Measurements from ENCODE around the gene CNTNAP2.

Gene CNTNAP2

DNA sequence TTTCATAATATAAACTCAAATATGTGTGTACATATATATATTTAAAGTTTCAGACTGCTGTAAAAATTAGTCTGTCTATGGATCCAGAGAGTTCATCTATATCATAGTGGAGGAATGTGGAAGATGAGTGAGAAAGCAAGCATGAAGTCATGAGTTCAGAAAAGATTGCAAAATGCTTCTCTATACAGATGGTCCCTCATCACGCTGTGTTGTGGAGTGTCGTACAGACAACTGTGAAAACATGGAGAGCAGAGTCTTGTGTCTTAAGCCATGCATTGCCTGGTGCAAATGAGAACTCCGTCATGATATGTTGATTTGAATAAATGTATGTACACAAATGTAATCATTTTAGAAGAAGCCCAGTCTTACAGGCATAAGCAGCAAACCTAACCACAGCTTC, 316.9 kb downstream of the CNTNAP2 start:
- DNase-seq (ENCODE audit: low spot score), result no peak

DNA sequence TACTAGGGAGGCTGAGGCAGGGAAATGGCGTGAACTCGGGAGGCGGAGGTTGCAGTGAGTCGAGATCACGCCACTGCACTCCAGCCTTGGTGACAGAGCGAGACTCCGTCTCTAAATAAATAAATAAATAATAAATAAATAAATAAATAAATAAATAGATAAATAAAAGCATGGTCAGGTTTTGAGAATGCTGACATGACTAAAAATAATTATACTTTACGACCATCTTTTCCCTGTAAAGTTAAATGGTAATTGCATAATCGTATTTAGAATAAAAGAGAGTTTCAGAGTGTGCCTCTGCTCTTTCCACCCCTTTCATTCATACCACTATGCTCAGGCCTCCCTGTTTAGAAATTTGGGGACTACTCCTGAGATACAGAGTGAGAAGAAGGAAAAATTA, 326.5 kb downstream of the CNTNAP2 start:
- DNase-seq (ENCODE audit: low spot score), result no peak

DNA sequence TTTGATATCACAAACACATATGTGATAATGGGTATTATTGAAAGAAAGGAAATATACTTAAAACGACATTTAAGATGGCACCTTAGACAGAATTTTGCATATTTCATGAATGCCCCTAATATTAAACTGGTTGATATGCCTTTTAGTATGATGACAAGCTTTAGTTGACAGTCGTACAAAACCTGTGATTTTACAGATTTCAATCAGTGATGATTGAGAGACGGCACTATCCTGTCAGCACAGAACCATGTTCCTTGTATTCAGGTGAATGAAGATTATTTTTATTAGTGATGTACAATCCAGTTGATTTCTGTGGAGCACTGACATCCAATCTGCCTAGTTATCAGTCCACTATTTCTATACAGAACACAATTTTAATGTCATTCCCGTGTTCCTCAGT, 333.0 kb downstream of the CNTNAP2 start:
- no peak for DNase-seq (ENCODE audit: low spot score)

DNA sequence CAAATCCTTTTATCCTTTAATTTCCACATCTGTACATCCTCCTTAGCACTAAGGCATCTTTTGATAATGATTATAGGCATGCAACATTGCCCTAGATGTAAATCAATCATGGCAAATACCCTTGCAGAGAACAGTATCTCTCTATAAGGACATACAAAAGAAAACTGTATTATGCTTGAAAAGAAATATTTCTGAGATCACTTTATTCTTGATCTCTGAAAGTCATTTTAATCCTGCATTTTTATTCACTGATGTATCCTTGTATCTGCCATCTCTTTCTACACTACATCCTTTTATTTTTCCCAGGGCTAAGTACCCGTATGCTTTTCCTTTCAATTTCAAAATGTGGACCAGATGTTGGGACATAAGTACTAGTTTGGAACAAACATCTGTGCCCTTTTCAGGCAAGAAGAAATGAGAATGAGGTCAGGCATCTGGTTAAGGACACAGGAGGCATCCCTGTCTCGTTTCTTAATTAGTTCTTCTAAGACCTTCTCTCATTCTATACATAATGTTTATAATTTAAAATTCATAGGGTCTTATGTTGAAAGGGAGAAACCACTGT, 338.6 kb downstream of the CNTNAP2 start:
- DNase-seq (ENCODE audit: low spot score), result no peak

DNA sequence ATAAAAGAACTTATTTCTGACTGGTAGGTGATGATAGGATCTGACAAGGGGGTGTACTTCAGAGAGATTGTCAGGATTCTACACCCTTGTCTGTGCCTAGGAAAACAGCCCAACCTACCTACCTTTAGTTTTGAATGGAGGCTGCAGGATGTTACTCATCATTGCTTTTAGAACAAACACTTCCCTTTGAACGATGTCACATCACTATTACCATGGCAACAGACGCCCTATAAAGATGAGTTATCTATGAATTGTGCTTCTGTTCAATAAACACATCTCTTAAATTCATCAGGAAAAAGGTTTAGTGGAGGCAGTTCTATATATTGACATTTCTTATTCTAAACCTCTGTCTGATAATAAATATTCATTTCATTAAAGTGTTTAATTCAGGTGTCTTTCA, 362.4 kb downstream of the CNTNAP2 start:
- DNase-seq (ENCODE audit: low spot score), result no peak

DNA sequence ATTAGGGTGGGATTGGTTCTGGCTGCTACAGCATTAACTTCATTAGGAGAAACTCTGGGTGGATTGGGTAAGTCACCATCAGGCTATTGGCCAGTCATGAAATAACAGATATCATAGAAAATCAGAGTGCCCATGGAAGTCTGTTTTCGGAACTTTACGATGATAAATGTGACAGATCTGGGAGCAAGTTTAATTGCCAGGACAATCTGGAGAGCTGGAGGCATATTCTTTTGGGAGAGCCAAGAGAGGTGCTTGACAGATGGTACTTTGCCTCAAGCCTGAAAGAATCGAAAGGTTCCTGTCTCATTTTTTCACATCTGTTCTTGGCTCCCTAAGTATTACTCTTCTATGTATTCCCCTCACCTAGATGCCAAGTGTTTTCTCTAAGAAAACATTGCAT, 369.9 kb downstream of the CNTNAP2 start:
- no peak for DNase-seq (ENCODE audit: low spot score)

DNA sequence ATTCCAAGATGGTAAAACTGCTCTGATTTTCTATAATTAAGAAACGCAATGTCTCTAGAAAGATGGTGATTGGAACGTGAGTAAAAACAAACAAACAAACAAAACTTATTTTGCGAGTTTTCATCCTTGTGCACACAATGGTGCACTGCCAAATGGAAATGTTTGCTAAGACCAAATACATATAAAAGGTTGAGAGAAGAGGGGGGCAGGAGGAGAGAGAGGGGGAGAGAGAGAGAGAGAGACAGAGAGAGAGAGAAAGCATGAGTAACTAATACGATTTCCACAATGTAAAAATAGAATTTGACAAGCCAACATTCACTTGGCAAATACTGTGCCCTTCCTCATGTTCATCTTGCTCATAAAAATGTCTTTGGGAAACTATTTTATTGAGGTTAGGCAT, 375.4 kb downstream of the CNTNAP2 start:
- DNase-seq (ENCODE audit: low spot score), result no peak

DNA sequence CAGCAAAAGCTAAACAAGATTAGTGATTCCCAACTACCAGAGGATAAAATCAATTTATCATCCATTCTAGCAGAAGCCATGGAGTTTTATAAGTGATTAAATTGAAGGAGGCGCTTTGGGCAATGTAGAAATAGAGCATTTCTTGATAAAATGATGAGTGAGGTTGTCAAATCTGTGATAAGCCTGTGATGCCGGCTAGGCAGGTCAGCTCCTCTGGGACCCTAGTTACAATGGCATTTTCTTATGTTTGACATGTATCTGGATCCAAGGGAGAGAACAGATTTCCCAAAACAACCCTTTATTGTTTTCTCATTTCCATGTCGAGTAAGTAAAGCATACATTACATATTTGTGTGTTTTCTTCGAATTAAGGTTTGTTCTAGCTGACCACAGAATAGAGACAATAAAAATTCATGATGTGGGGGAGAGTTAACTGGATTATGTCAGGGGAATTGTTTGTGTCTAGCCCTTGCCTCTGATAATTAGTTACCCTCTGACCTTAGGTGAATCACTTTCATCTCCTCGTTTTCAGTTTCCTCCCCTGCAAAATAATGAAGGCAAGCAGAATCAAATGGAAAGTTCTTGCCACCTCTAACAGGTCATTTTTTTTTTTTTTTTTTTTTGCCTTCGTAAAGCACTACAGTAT, 378.5 kb downstream of the CNTNAP2 start:
- DNase-seq (ENCODE audit: low spot score), result no peak

DNA sequence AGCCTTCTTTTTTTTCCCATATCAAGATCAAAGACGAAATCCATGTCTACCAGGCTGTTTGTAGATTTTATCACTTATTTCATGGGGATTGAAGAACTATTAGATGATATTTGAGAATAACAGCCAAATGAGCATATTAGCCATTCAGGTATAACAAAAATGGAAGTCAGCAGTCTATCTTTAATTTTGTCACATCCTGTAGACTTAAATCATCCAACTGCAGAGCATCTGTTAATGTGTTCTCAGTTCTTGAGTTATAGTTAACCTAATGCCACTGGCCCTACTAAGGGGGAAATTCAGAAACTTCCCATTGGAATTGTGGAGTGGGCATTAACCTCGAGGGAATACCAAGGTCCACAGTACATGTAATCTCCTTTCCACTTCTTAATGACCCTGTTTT, 380.1 kb downstream of the CNTNAP2 start:
- DNase-seq (ENCODE audit: low spot score), result no peak

DNA sequence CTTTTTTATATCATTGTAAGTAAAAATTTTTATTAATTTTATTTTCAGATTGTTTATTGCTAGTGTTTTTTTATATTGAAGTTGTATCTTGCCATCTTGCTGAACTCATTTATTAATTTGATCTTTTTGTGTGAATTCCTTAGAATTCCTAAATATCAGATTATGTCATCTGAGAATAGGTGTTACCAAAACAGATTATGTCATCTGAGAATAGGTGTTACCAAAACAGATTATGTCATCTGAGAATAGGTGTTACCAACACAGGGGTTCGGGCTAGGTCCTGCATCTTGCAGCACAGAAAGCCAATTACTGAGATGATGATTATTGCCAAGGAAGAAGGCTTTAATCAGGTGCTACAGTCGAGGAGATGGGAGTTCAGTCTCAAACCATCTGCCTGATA, 383.4 kb downstream of the CNTNAP2 start:
- DNase-seq (ENCODE audit: low spot score), result no peak

DNA sequence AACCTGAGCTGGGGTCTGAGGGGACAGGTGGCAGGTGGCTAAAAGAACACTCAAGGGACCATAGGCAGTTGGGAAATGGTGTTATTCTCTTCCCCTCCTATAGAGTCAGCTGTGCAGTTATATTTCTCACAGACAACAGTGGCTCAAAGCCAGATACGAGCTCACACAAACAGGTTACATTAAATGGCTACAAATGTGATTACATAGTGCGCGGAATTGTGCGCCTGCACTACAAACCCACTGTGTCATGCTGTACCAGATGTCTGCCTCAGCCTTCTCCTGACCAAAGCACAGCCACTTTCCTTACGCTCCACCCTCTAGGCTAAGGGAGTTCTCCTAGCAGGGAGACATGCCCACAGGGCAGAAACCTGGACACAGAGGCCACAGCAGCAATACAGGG, 387.2 kb downstream of the CNTNAP2 start:
- DNase-seq (ENCODE audit: low spot score), result no peak

DNA sequence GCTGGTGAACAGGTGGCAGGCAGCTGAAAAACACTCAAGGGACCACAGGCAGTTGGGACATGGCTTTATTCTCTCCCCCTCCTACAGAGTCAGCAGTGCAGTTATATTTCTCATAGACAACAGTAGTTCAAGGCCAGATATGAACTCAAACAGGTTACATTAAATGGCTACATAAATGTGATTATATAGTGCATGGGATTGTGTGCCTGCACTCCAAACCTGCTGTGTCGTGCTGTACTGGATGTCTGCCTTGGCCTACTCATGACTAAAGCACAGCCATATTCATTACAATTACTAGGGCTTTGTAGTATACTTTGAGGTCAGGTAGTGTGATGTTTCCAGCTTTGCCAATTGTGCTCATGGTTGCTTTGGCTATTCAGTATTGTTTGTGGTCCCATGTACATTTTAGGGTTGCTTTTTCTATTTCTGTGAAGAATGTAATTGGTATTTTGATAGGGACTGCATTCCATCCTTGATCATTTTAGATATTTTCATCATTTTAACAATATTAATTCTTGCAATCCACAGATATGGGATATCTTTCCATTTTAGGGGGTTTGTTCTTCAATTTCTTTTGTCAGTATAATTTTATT, 393.6 kb downstream of the CNTNAP2 start:
- DNase-seq (ENCODE audit: low spot score), result no peak

DNA sequence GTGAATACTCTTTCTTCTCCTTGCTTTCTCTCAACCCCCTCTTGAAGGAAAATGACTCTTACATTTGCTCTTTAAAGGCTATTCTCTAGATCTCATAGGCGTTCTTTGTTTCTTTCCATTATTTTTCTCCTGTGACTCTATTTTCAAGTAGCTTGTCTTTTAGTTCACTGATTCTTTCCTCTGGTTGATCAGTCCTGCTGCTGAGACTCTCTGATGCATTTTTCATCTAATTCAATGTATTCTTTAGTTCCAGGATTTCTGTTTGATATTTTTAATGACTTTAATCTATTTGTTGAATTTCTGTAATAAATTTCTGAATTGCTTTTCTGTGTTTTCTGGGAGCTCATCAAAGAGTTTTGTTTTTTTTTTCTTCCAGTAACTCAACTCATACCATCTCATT, 397.7 kb downstream of the CNTNAP2 start:
- DNase-seq (ENCODE audit: low spot score), result no peak

DNA sequence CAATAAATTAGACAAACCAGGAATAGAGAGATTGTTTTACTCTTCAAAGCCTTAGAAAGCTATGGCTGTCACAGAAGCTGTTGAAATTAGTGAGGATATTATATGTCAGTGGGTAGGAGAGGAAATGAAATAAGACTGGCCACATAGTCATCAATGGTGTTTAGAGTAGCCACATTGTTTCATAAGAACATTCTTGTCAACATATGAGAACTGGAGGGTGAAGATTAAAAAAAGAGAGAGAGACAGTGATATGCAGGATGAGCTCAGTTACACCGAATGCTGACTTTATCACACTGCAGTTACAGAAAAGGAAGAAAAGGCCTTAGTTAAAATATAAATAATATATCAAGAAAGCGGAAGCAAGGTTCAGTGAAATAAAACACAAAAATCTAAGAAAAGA, 412.0 kb downstream of the CNTNAP2 start:
- DNase-seq (ENCODE audit: low spot score), result no peak

DNA sequence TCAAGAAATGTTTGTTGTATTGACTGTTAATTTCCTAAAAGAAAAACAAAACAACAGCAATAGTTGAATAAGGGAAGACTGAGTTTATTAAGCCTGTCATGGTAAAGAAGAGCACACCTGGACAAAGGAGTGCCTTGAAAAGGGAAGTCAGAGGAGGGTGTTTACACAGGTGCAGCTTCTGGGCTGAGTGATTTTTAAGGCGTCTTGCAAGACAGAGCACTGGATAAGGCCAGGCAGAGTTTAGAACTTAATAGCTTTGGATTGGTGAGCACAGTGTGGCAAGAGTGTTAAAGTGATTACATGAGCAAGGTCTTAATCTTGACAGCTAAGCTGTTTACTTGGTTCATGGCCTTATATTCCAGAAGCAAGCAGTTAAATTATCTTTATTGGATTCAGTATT, 423.2 kb downstream of the CNTNAP2 start:
- no peak for DNase-seq (ENCODE audit: low spot score)

DNA sequence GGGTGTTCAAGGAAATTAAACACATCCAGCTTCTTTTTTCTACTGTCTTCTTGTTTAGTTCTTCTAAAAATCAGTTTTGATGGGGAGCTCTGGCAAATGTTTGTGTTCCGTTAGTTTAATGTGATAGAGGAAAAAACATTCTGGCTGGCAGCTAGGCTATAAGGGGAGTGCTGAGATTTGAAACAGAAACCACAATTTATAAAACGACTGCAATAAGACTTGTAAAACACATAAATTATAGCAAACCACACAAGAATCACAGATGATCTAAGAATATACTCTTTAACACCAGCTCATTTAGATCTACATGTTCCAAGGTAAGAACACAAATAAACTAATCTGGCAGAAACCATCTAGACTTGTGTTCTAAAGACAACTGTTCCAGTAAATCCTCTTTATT, 425.5 kb downstream of the CNTNAP2 start:
- no peak for DNase-seq (ENCODE audit: low spot score)

DNA sequence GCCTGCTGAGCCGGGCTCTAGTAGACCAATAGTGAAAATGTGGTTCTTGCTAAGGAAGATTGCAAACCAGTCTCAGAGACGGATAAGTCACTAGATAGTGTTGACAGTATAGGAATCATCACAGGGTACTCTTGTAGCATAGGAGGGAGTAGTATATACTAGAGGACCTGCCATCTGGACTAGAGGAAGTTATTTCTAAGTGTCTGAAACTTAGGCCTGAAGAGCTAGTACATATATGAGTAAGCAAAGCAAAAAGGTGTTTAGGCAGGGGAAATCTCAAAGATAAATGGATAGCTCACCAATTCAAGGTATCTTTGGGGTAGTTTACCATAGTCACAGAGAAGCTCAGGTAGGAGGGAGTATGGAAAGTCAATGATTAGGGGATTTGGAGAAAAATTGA, 428.1 kb downstream of the CNTNAP2 start:
- no peak for DNase-seq (ENCODE audit: low spot score)

DNA sequence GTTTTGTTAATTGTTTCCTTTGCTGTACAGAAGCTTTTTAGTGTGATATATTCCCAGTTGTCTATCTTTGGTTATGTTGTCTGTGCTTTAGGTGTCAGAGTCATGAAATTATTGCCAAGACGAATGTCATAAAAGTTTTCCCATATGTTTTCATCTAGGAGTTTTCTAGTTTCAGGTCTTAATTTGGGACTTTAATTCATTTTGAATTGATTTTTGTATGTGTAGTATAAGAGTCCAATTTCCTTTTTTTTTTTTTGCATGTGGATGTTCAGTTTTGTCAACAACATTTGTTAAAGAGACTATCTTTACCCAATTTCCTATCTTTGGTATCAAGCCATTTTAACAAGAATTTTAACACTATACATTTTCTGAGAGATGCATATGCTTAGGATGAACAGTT, 432.2 kb downstream of the CNTNAP2 start:
- DNase-seq (ENCODE audit: low spot score), result no peak

DNA sequence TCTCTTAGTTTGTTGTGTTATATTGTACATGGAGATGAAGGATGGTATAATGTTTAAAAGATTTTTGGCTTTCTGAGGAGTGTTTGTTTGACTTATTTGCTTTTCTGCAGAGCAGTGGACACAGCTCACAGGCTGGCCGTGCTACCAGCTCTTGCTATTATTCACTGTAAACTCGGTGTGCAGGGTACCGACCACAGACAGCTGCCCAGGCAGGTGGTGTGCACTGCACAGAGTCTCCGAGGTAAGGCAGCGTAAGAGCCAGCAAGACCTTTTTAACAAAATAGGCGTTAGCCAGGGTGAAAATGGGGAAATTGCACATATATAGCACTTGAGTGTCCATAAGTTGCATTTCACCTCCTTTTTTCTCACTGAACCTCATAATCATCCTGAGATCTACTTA, 438.0 kb downstream of the CNTNAP2 start:
- no peak for DNase-seq (ENCODE audit: low spot score)

DNA sequence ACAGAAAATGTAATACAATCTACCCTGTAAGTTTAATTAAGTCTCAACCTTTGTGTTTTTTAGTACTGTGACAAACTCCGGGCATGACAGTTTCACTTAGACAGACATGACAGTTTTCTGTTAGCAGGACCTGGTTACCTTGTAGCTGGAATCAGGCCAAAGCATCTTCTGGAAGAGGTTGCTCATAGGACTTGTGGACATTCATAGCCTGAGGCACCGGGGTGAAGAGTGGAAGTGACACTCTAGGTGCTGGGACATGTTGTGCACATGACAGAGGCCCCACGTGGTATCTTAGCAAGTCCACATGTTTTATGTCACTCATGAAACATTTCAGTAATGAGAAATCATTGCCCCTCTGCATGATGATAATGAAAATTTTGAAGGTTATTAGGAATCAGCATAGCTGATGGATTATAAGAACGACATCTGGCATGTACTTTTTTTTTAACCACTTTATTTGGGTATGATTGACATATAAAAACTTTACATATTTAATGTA, 441.4 kb downstream of the CNTNAP2 start:
- no peak for DNase-seq (ENCODE audit: low spot score)

DNA sequence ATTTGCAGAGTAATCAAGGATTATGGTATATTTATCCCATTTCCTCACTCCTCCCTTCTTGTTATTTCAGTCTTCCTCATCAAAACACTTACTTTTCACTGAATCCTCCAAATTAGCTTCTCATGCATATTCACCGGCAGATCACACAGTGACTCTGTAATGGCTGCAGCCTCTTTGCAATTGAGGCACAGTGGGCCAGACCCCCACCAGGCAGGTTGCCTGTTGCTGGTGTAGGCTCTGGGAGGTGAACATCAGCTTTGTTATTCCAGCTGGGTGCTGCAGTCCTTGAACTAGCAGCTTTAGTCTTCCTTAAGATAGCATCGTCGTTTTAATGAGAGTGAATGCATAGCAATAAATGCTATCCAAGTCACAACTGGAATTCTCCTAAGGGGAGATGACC, 449.3 kb downstream of the CNTNAP2 start:
- DNase-seq (ENCODE audit: low spot score), result no peak

DNA sequence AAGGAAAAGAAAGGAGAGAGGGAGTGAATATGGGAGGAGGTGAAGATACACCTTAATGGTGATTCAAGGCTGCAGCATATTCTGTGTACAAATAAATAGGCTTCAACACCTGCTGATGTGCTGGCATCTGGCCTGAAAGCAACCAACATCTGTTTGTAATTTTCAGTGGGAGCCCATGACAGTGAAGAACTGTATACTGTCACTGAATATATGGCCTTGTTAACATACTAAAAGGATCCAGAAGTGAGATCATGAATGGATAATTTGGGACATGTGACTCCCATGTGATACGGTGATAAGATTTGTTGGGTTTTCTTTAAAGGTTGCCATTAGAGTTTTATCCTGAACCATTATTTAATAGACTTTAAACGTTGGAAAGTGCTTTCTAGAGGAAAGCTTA, 459.3 kb downstream of the CNTNAP2 start:
- DNase-seq (ENCODE audit: low spot score), result no peak

DNA sequence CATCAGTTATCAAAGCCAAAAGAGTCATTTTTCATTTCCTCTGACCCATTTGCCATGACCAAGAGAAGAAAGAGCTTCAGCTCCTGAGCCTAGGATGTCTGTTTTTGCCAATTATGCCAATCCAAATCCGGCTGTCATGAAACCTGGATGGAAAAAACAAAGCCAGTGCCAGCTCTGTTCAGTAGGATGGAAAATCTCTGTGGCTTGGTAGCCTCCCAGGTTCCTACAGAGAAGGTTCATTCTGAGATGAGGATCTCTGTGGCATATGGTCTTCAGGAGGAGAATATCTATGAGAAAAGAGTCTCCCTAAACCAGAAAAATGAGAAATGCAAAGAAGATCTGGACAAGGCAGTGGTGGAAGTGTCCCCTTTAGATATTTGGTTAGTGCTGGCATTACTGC, 475.4 kb downstream of the CNTNAP2 start:
- DNase-seq (ENCODE audit: low spot score), result no peak

DNA sequence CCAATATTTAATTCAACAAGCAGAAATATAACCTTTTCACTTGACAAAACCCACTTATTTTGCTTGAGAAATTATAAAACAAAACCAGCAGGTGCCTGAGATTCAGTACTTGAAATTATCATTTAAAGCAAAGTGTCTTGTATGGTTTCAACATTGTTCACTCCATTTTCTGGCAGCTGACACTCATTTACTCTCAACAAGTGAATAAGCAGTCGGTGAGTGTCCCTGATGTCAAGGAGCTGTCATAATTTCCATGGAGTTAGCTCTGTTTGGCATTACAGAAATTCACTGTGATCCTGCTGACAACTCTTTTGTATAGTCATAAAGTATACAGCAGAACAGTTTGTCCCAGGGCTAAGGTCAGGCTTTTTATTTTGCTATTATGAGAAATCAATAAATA, 490.0 kb downstream of the CNTNAP2 start:
- DNase-seq (ENCODE audit: low spot score), result no peak

Data from hepatic stellate cell (primary cell).